Breast epithelium (tissue), 4 donors: Measurements from ENCODE around the gene ADPRM. TPM values are rescaled to one million over a fixed set of nuclear protein-coding genes. Genes with fewer than 3 reads are reported as not detected.
A peak's percentile ranks its signal among the peaks of the same experiment; 100 is the strongest.

Experiments
- DNase-seq, 2 donors: peaks; one replicate each; pipeline ENCODE4 v3.0.0-alpha.2; 2019; ENCODE audit warnings: low spot score in 2 of 2
- H3K27ac ChIP-seq, 2 donors: fragments of 200-600 bp; sonication (generic) in 1 of 2; one replicate each; pipeline ENCODE4 v1.5.1; 2016 to 2019; ENCODE audit warnings: mild to moderate bottlenecking in 1 of 2
- H3K27me3 ChIP-seq, 2 donors: fragments of 200-600 bp; sonication (generic) in 1 of 2; one replicate each; pipeline versions ENCODE4 v1.5.1 to v1.6.0; 2017 to 2019; ENCODE audit warnings: control low read depth in 1 of 2, mild to moderate bottlenecking in 1 of 2
- H3K36me3 ChIP-seq: fragments of 200-600 bp; one replicate; pipeline ENCODE4 v1.5.1; 2019
- H3K4me1 ChIP-seq, 2 donors: fragments of 200-600 bp; sonication (generic); one replicate each; pipeline ENCODE4 v1.5.1; 2016 to 2019; ENCODE audit warnings: control low read depth in 1 of 2
- H3K4me3 ChIP-seq, 3 donors: fragments of 200-600 bp; sonication (generic); 1 replicate in 2 of 3; 2 replicates in 1 of 3; pipeline ENCODE4 v1.5.1; 2016 to 2019; ENCODE audit warnings: mild to moderate bottlenecking in 3 of 3, moderate library complexity in 2 of 3
- H3K9me3 ChIP-seq, 2 donors: fragments of 200-600 bp; sonication (generic) in 1 of 2; one replicate each; pipeline ENCODE4 v1.5.1; 2016 to 2019; ENCODE audit warnings: control low read depth in 1 of 2
- CTCF ChIP-seq, 3 donors: fragments of 450-650 bp; IDR thresholded peaks; one replicate each; pipeline ENCODE4 v1.5.1; 2016 to 2017; ENCODE audit warnings: antibody characterized with exemption in 3 of 3, mild to moderate bottlenecking in 3 of 3, moderate library complexity in 3 of 3
- POLR2A ChIP-seq: fragments of 450-650 bp; IDR thresholded peaks from one replicate; pipeline ENCODE4 v1.6.1; 2016; ENCODE audit warnings: antibody characterized with exemption, mild to moderate bottlenecking, moderate library complexity
- POLR2AphosphoS5 ChIP-seq, 3 donors: sonication (generic); formaldehyde crosslinking; IDR thresholded peaks; one replicate each; pipeline ENCODE4 v1.6.1; 2017; ENCODE audit warnings: antibody characterized with exemption in 3 of 3
- intact Hi-C: fragments of 100-400 bp; cut with DNase I; formaldehyde crosslinking; loops from one replicate; pipeline ENCODE4 v1.15.1; 2023; ENCODE audit warnings: low total_unique reads
- total RNA-seq, 3 donors: library from RNA; depleted of rRNA; stranded (reverse); fragments of >200 nt; gene quantifications; one replicate each; pipeline ENCODE4 v1.1.0, GENCODE V29; 2016

Gene ADPRM
- total RNA-seq, 3 donors from 2014 or later: 15.2 to 31.0 (median 24.6) TPM

- no peaks in the 10 kb centered on the region for H3K36me3 ChIP-seq
- H3K27ac ChIP-seq: no peak overlapping the region
- no peak for TF ChIP-seq POLR2AphosphoS5 (IDR thresholded peaks at IDR 0.05)
- TF ChIP-seq CTCF (IDR thresholded peaks at IDR 0.05): no peak
- TF ChIP-seq POLR2A: no peak
- intact Hi-C loops: no loop called here
- no peak for DNase-seq
- H3K27me3 ChIP-seq: no peaks in the 10 kb centered on the region
- H3K9me3 ChIP-seq: no peaks in the 10 kb centered on the region
- no peaks in the 10 kb centered on the region for H3K4me1 ChIP-seq
- H3K4me3 ChIP-seq: no peak overlapping the region
Measured at GRCh38 chr17:10652984-10653659, 44.3 kb upstream of the ADPRM start.

- H3K27ac ChIP-seq: no peak overlapping the region
- no peak for TF ChIP-seq POLR2A
- no peak for TF ChIP-seq CTCF (IDR thresholded peaks at IDR 0.05)
- no peak for TF ChIP-seq POLR2AphosphoS5 (IDR thresholded peaks at IDR 0.05)
- DNase-seq: peak in 1 of 2 donors; percentile 6
Measured at GRCh38 chr17:10653987-10654386, 43.4 kb upstream of the ADPRM start.

GRCh38 chr17:10657148-10657547 lies 40.2 kb upstream of the ADPRM start, which contains the start of gene MYH3:
Gene MYH3 (minus strand): TSS chr17:10657309. CDS start chr17:10655064, 2,245 bp downstream.
- Histone ChIP-seq H3K9me3 (no peaks in the 10 kb centered on the region), H3K27me3 (no peaks in the 10 kb centered on the region), H3K36me3 (no peaks in the 10 kb centered on the region), H3K4me1 (no peaks in the 10 kb centered on the region), H3K27ac (no peak within 1 kb of the TSS), H3K4me3 (no peak within 1 kb of the TSS)
- TF ChIP-seq POLR2AphosphoS5 (IDR thresholded peaks at IDR 0.05) (no peak), POLR2A (no peak), CTCF (IDR thresholded peaks at IDR 0.05) (no peak)
- intact Hi-C loops: no loop called here
- no peak for DNase-seq

More at GRCh38 chr17:10653987-10654386, 43.4 kb upstream of the ADPRM start:
- Histone ChIP-seq H3K4me1 (no peaks in the 10 kb centered on the region), H3K4me3 (no peak overlapping the region), H3K36me3 (no peaks in the 10 kb centered on the region), H3K9me3 (no peaks in the 10 kb centered on the region), H3K27me3 (no peaks in the 10 kb centered on the region)
- intact Hi-C loops: no loop called here

GRCh38 chr17:10657879-10658278 lies 39.5 kb upstream of the ADPRM start:
- Histone ChIP-seq H3K9me3 (no peaks in the 10 kb centered on the region), H3K27me3 (no peaks in the 10 kb centered on the region), H3K36me3 (no peaks in the 10 kb centered on the region), H3K4me1 (no peaks in the 10 kb centered on the region), H3K4me3 (no peak overlapping the region), H3K27ac (no peak overlapping the region)
- intact Hi-C loops: no loop called here
- no peak for DNase-seq
- no peak for TF ChIP-seq POLR2AphosphoS5 (IDR thresholded peaks at IDR 0.05)
- no peak for TF ChIP-seq POLR2A

- H3K27me3 ChIP-seq: no peaks in the 10 kb centered on the region
- no peaks in the 10 kb centered on the region for H3K9me3 ChIP-seq
- no peak for TF ChIP-seq CTCF (IDR thresholded peaks at IDR 0.05)
- TF ChIP-seq POLR2AphosphoS5 (IDR thresholded peaks at IDR 0.05): no peak
- no peak for TF ChIP-seq POLR2A
- no peak overlapping the region for H3K27ac ChIP-seq
- no peaks in the 10 kb centered on the region for H3K36me3 ChIP-seq
- no peaks in the 10 kb centered on the region for H3K4me1 ChIP-seq
- no peak overlapping the region for H3K4me3 ChIP-seq
- DNase-seq: no peak
- intact Hi-C loops: no loop called here
Measured at GRCh38 chr17:10661437-10661836, 36.0 kb upstream of the ADPRM start.
